ENCODE data around the gene OR7D2.
A peak's percentile ranks its signal among the peaks of the same experiment; 100 is the strongest.

The OR7D2 gene

GRCh38 chr19:9205501-9206113 lies 26.8 kb downstream of the OR7D2 start:
- peak; percentile 90 for TF ChIP-seq CTCF (IDR thresholded peaks at IDR 0.05)
- peak; percentile 76 for DNase-seq
- H3K36me3 Mint-ChIP-seq (ENCODE audit: low read depth) = no peaks in the 10 kb centered on the region
- no peak overlapping the region for H3K4me3 Mint-ChIP-seq
- H3K27me3 Mint-ChIP-seq (ENCODE audit: low read depth, poor library complexity) = peaks cover 6% of the 10 kb centered on the region
- no peak overlapping the region for H3K27ac Mint-ChIP-seq
- H3K9me3 Mint-ChIP-seq = peaks cover 25% of the 10 kb centered on the region
- no peaks in the 10 kb centered on the region for H3K4me1 Mint-ChIP-seq

- TF ChIP-seq CTCF (IDR thresholded peaks at IDR 0.05) = no peak
- Mint-ChIP-seq H3K36me3 (ENCODE audit: low read depth) (no peaks in the 10 kb centered on the region), H3K4me1 (no peaks in the 10 kb centered on the region), H3K4me3 (no peak within 1 kb of the TSS), H3K27ac (no peak within 1 kb of the TSS), H3K27me3 (ENCODE audit: low read depth, poor library complexity) (peaks cover 3% of the 10 kb centered on the region), H3K9me3 (peaks cover 73% of the 10 kb centered on the region)
- no peak for DNase-seq
These were observed 40.7 kb downstream of the OR7D2 start, which contains the start of gene OR7D4 for GRCh38 chr19:9219489-9219888. TSS of gene OR7D4 (minus strand) at chr19:9219589. CDS start at chr19:9214837, 4,752 bp downstream.

Measured in nephron progenitor cell (in vitro differentiated cells).